ENCODE measurements around the gene BSDC1.
A peak's percentile ranks its signal among the peaks of the same experiment; 100 is the strongest.

- no peak for TF ChIP-seq CTCF (IDR thresholded peaks at IDR 0.05)
- TF ChIP-seq POLR2A (IDR thresholded peaks at IDR 0.05) = peak; percentile 80 to 95
These were observed at the start of gene BSDC1 for GRCh38 chr1:32394141-32394889.
